ENCODE data around the gene ARHGDIB.

Gene ARHGDIB

DNA sequence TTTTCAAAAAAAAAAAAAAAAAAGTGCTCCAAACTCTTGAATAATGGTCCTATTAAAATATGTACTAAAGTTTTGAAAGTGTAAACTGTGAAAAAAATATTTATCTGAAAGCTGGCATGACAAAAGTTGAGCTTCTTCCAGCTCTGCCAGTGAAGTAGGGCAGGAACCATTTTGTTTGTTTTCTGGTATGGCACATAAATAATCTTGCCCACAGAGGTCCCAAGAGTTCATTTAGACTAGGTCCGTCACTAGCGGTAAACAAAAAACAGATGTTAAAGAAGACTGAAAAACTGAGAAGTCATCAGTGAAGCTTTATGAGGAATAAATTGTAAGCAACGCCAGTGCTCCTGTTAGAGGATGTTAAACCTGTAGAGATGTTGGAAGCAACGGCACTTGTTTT lies 30.0 kb downstream of the ARHGDIB start:
- no peaks in the 10 kb centered on the region; the same call in 1 of the 2 replicates for H3K36me3 ChIP-seq (ENCODE audit: control insufficient read depth, insufficient read depth, low read length)
- no peaks in the 10 kb centered on the region for H3K27me3 ChIP-seq (replicated peaks; ENCODE audit: control insufficient read depth, insufficient read depth, low read length)
- no peak for DNase-seq (ENCODE audit: extremely low read depth, insufficient read length)
- TF ChIP-seq, protein P1, sequence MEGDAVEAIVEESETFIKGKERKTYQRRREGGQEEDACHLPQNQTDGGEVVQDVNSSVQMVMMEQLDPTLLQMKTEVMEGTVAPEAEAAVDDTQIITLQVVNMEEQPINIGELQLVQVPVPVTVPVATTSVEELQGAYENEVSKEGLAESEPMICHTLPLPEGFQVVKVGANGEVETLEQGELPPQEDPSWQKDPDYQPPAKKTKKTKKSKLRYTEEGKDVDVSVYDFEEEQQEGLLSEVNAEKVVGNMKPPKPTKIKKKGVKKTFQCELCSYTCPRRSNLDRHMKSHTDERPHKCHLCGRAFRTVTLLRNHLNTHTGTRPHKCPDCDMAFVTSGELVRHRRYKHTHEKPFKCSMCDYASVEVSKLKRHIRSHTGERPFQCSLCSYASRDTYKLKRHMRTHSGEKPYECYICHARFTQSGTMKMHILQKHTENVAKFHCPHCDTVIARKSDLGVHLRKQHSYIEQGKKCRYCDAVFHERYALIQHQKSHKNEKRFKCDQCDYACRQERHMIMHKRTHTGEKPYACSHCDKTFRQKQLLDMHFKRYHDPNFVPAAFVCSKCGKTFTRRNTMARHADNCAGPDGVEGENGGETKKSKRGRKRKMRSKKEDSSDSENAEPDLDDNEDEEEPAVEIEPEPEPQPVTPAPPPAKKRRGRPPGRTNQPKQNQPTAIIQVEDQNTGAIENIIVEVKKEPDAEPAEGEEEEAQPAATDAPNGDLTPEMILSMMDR (IDR thresholded peaks at IDR 0.05; ENCODE audit: insufficient read depth, low read length, poor library complexity, severe bottlenecking), result no peak
- H3K4me3 ChIP-seq (replicated peaks; ENCODE audit: low read depth, low read length), result no peak overlapping the region

DNA sequence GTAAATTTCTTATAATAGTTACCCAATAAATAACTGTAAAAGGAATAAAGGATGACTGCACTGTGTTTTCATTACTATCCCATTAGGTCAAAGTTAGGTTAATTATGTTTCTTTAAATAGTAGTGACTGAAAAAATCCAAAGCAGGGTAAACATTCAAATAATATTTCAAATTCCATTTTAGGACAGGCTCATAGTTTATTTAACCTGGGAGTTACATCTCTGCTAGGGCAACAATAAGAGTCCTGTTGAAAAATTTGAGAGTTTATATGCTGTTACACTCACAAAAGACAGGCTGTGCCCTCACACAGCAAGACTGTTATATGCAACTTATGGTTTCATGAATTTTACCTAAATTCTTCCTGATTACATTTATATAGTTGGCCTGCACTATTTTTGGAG lies 31.1 kb downstream of the ARHGDIB start:
- H3K36me3 ChIP-seq (ENCODE audit: control insufficient read depth, insufficient read depth, low read length), result no peaks in the 10 kb centered on the region
- DNase-seq (ENCODE audit: extremely low read depth, insufficient read length), result no peak
- TF ChIP-seq, protein P1 (IDR thresholded peaks at IDR 0.05; ENCODE audit: insufficient read depth, low read length, poor library complexity, severe bottlenecking), result no peak
- H3K27me3 ChIP-seq (replicated peaks; ENCODE audit: control insufficient read depth, insufficient read depth, low read length), result no peaks in the 10 kb centered on the region
- no peak overlapping the region for H3K4me3 ChIP-seq (replicated peaks; ENCODE audit: low read depth, low read length)

DNA sequence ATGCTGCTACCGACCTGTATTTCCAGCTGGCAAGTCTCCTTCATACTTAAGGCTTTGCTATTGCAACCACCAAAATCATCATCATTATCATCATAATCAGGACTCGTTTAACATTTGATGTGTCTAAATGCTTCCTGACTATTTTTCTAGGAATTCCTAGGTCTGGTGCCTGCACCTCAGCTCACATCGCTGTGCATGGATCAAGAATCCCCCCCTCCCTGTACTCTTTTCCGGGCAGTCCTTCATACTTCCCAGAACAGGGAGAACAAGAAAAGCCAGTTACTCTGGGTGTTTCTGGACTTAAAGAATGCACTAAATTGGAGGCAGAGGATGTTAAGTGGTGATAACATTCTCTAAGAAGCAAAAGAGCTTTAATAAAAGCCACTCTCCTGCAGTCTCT lies 32.5 kb downstream of the ARHGDIB start:
- TF ChIP-seq, protein P1 (IDR thresholded peaks at IDR 0.05; ENCODE audit: insufficient read depth, low read length, poor library complexity, severe bottlenecking), result no peak
- no peak for DNase-seq (ENCODE audit: extremely low read depth, insufficient read length)
- Histone ChIP-seq H3K27me3 (replicated peaks; ENCODE audit: control insufficient read depth, insufficient read depth, low read length) (no peaks in the 10 kb centered on the region), H3K36me3 (ENCODE audit: control insufficient read depth, insufficient read depth, low read length) (no peaks in the 10 kb centered on the region), H3K4me3 (replicated peaks; ENCODE audit: low read depth, low read length) (no peak overlapping the region)

DNA sequence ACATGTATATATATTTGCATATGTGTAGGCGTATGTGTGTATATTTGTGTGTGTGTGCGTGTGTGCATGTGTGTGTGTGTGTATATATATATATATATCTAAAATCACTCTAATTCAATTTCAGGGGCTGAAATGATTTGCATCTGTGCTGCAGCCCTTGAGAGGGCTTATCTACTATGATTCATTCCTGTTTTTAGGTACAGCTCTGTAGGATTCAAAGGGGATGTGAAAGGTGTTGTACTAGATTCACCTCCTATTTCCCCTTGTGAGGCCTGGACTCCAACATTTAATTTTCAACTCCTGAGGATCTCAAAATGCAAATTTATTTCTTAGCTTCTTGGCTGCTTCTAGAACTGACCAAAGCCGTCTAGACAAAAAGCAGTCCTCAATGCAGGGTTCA lies 34.1 kb downstream of the ARHGDIB start:
- H3K4me3 ChIP-seq (replicated peaks; ENCODE audit: low read depth, low read length), result no peak overlapping the region
- no peaks in the 10 kb centered on the region for H3K27me3 ChIP-seq (replicated peaks; ENCODE audit: control insufficient read depth, insufficient read depth, low read length)
- DNase-seq (ENCODE audit: extremely low read depth, insufficient read length), result no peak
- TF ChIP-seq, protein P1 (IDR thresholded peaks at IDR 0.05; ENCODE audit: insufficient read depth, low read length, poor library complexity, severe bottlenecking), result no peak
- no peaks in the 10 kb centered on the region for H3K36me3 ChIP-seq (ENCODE audit: control insufficient read depth, insufficient read depth, low read length)

DNA sequence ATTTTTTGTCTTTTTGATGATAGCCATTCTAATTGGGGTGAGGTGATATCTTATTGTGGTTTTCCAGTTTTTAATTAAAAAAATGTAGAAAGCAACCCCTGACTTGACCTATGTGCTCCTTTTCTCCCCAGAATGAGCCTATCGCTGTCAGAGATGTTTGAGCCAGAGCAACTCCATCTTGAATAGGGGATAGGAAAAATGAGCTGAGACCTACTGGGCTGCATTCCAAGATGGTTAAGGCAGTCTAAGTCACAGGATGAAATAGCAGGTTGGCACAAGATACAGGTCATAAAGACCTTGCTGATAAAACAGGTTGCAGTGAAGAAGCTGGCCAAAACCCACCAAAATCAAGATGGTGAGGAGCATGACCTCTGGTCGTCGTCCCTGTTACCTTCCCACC lies 36.9 kb downstream of the ARHGDIB start:
- Histone ChIP-seq H3K36me3 (ENCODE audit: control insufficient read depth, insufficient read depth, low read length) (no peaks in the 10 kb centered on the region), H3K4me3 (replicated peaks; ENCODE audit: low read depth, low read length) (no peak overlapping the region), H3K27me3 (replicated peaks; ENCODE audit: control insufficient read depth, insufficient read depth, low read length) (no peaks in the 10 kb centered on the region)
- DNase-seq (ENCODE audit: extremely low read depth, insufficient read length), result no peak
- TF ChIP-seq, protein P1 (IDR thresholded peaks at IDR 0.05; ENCODE audit: insufficient read depth, low read length, poor library complexity, severe bottlenecking), result no peak

DNA sequence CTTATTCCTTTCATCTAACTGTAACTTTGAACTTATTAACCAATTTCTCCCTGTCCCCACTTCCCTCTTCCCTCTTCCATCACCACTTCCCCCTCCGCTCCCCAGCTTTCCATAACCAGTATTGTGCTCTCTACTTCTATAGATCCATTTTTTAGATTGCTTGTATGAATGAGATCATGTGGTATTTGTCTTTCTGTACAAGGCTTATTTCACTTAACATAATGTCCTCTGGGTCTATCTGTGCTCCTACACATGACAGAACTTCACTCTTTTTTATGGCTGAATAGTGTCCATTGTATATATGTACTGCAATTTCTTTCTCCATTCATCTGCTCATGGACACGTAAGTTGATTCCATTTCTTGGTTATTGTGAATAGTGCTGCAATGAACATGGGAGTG lies 37.5 kb downstream of the ARHGDIB start:
- no peaks in the 10 kb centered on the region for H3K36me3 ChIP-seq (ENCODE audit: control insufficient read depth, insufficient read depth, low read length)
- no peak for DNase-seq (ENCODE audit: extremely low read depth, insufficient read length)

More for the DNA sequence above, 37.5 kb downstream of the ARHGDIB start:
- H3K27me3 ChIP-seq (replicated peaks; ENCODE audit: control insufficient read depth, insufficient read depth, low read length), result no peaks in the 10 kb centered on the region
- TF ChIP-seq, protein P1 (IDR thresholded peaks at IDR 0.05; ENCODE audit: insufficient read depth, low read length, poor library complexity, severe bottlenecking), result no peak
- no peak overlapping the region for H3K4me3 ChIP-seq (replicated peaks; ENCODE audit: low read depth, low read length)
